Measurements from ENCODE around the gene PSD4. TPM values are rescaled to one million over a fixed set of nuclear protein-coding genes. Genes with fewer than 3 reads are reported as not detected.

Gene PSD4
- total RNA-seq, 2 experiments from 2014 or later: 96.5 to 101 TPM

DNA sequence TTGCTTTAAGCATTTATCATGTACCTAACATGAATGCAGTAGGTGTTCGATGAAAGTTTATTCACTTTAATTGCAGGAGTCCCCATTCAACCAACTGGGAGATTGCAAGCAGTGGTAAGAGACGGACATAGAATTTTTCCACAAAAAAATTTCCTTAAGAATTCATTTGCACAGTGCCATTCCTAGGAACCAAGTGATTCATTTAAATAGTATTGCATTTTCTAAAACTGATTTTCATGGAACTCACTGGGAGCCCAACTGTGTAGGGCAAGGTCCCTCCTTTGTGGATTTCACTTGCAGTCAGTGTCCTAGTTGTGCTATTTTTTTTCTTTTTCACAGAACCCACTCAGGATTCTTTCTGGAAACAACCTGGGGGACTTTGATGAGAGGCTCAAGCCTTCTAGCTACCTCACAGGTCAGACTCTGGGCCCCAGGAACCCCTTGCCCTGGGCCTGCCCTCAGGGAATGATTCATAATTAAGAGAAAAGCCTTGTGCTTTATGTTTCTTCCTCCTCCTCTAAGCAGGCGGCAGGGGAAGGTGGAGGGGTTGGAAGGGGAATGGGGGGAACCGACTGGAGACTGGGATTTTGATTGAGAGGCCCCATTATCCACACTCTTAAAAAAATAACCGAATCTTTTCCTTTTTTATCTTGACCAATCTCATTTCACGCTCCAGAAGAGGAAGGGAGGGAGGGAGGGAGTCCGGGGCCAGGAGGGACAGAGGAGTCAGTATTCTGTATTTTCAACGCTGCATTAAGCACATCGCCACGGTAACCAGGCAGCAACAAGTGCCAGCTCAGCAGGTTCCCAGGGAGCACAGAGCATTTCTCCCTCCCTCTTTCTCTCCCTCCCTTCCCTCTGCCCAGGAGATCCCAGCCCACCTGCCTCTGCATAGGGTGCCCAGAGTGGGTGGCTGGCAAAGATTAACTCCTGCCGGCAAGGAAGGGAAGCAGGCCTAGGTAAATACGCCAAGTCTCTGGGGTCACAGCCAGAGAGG lies 51.8 kb downstream of the PSD4 start:
- CTCF ChIA-PET: no interaction called here
- POLR2A ChIA-PET: no interaction called here

DNA sequence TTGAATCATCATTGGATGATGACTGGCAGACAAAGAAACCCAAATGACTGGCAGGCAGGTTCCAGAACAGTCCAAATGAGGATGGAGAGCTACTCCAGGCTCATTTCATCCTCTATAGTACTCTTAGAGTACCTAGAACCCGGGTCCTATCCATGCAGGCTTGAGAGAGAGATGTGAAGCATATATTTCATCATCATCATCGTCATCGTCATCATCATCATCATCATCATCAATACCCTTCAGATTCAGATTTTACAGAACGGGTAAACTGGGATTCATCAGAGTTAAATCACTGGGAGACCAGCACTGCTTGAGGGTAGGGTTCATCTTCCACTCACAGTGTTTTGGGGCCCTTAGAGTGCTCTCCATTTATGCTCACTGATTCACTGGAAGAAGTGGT lies 52.7 kb downstream of the PSD4 start:
- ATAC-seq (ENCODE audit: poor library complexity): no peak
- no peak overlapping the region for H3K27ac Mint-ChIP-seq
- ChIA-PET POLR2A (no interaction called here), CTCF (no interaction called here)
- no peak overlapping the region for H3K4me3 ChIP-seq (ENCODE audit: low read length)
- H3K4me3 Mint-ChIP-seq: no peak overlapping the region
- H3K36me3 Mint-ChIP-seq (ENCODE audit: low read depth): no peaks in the 10 kb centered on the region
- H3K4me1 Mint-ChIP-seq (ENCODE audit: low read depth): no peaks in the 10 kb centered on the region
- no peaks in the 10 kb centered on the region for H3K4me1 ChIP-seq (ENCODE audit: insufficient read depth, low read length)
- no peak overlapping the region for H3K27ac ChIP-seq (ENCODE audit: low read depth in 1 of 2, low read length in 2 of 2)
- DNase-seq: no peak
- H3K27me3 ChIP-seq (ENCODE audit: control insufficient read depth in 1 of 2, insufficient read depth in 2 of 2, low read length in 2 of 2): peaks cover 0 to 4% of the 10 kb centered on the region in 2 experiments
- H3K9me3 Mint-ChIP-seq: no peaks in the 10 kb centered on the region
- no peaks in the 10 kb centered on the region for H3K36me3 ChIP-seq (ENCODE audit: insufficient read depth, low read length)
- intact Hi-C loops (cut with DNase I, micrococcal nuclease): no loop called here
- H3K27me3 Mint-ChIP-seq: no peaks in the 10 kb centered on the region
- TF ChIP-seq, protein P1, sequence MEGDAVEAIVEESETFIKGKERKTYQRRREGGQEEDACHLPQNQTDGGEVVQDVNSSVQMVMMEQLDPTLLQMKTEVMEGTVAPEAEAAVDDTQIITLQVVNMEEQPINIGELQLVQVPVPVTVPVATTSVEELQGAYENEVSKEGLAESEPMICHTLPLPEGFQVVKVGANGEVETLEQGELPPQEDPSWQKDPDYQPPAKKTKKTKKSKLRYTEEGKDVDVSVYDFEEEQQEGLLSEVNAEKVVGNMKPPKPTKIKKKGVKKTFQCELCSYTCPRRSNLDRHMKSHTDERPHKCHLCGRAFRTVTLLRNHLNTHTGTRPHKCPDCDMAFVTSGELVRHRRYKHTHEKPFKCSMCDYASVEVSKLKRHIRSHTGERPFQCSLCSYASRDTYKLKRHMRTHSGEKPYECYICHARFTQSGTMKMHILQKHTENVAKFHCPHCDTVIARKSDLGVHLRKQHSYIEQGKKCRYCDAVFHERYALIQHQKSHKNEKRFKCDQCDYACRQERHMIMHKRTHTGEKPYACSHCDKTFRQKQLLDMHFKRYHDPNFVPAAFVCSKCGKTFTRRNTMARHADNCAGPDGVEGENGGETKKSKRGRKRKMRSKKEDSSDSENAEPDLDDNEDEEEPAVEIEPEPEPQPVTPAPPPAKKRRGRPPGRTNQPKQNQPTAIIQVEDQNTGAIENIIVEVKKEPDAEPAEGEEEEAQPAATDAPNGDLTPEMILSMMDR (IDR thresholded peaks at IDR 0.05): no peak
- no peaks in the 10 kb centered on the region for H3K9me3 ChIP-seq (ENCODE audit: control insufficient read depth in 1 of 2, insufficient read depth in 1 of 2, low read length in 2 of 2)

More for the DNA sequence above, 51.8 kb downstream of the PSD4 start:
- TF ChIP-seq, protein P1 (IDR thresholded peaks at IDR 0.05): no peak
- H3K36me3 Mint-ChIP-seq (ENCODE audit: low read depth): no peaks in the 10 kb centered on the region
- no peak for DNase-seq
- H3K4me3 ChIP-seq (ENCODE audit: low read length): no peak overlapping the region
- no peak overlapping the region for H3K4me3 Mint-ChIP-seq
- no peaks in the 10 kb centered on the region for H3K36me3 ChIP-seq (ENCODE audit: insufficient read depth, low read length)
- no peak overlapping the region for H3K27ac ChIP-seq (ENCODE audit: low read depth in 1 of 2, low read length in 2 of 2)
- no peaks in the 10 kb centered on the region for H3K9me3 ChIP-seq (ENCODE audit: control insufficient read depth in 1 of 2, insufficient read depth in 1 of 2, low read length in 2 of 2)
- H3K27me3 ChIP-seq (ENCODE audit: control insufficient read depth in 1 of 2, insufficient read depth in 2 of 2, low read length in 2 of 2): peaks cover 0 to 4% of the 10 kb centered on the region in 2 experiments
- H3K4me1 ChIP-seq (ENCODE audit: insufficient read depth, low read length): no peaks in the 10 kb centered on the region
- no peaks in the 10 kb centered on the region for H3K4me1 Mint-ChIP-seq (ENCODE audit: low read depth)
- ATAC-seq (ENCODE audit: poor library complexity): no peak
- intact Hi-C loops (cut with DNase I, micrococcal nuclease): no loop called here
- no peaks in the 10 kb centered on the region for H3K27me3 Mint-ChIP-seq
- no peaks in the 10 kb centered on the region for H3K9me3 Mint-ChIP-seq
- H3K27ac Mint-ChIP-seq: no peak overlapping the region

DNA sequence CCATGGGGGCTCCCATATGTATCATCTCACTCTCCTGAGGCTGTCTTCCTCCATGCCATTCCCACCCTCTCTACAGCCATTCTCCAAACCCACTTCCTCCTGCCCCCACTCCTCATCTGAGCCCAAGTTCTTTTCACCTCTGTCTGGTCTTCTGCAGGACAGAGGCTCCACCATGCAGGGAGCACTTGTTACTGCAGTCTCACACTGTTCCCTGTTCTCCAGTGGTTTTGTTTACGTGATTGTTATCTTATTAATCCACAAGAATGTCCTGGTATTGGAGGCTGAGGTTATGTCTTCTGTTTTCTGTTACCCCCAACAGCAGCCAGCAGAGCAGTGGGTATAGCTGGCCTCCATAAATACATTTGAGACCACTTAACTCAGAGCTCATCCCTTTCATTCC lies 53.5 kb downstream of the PSD4 start:
- TF ChIP-seq, protein P1 (IDR thresholded peaks at IDR 0.05): no peak
- no peaks in the 10 kb centered on the region for H3K9me3 Mint-ChIP-seq
- intact Hi-C loops (cut with DNase I, micrococcal nuclease): no loop called here
- DNase-seq (no peak), ATAC-seq (ENCODE audit: poor library complexity) (no peak)
- H3K36me3 ChIP-seq (ENCODE audit: insufficient read depth, low read length): no peaks in the 10 kb centered on the region
- H3K27me3 Mint-ChIP-seq: no peaks in the 10 kb centered on the region
- H3K9me3 ChIP-seq (ENCODE audit: control insufficient read depth in 1 of 2, insufficient read depth in 1 of 2, low read length in 2 of 2): no peaks in the 10 kb centered on the region
- ChIA-PET POLR2A (no interaction called here), CTCF (no interaction called here)
- H3K27me3 ChIP-seq (ENCODE audit: control insufficient read depth in 1 of 2, insufficient read depth in 2 of 2, low read length in 2 of 2): peaks cover 0 to under 1% of the 10 kb centered on the region in 2 experiments
- H3K4me1 Mint-ChIP-seq (ENCODE audit: low read depth): no peaks in the 10 kb centered on the region
- no peaks in the 10 kb centered on the region for H3K4me1 ChIP-seq (ENCODE audit: insufficient read depth, low read length)
- no peak overlapping the region for H3K4me3 ChIP-seq (ENCODE audit: low read length)
- H3K27ac ChIP-seq (ENCODE audit: low read depth in 1 of 2, low read length in 2 of 2): no peak overlapping the region
- no peaks in the 10 kb centered on the region for H3K36me3 Mint-ChIP-seq (ENCODE audit: low read depth)
- H3K4me3 Mint-ChIP-seq: no peak overlapping the region
- no peak overlapping the region for H3K27ac Mint-ChIP-seq

Data from CD4-positive, alpha-beta T cell (primary cell).